ENCODE measurements around the gene IVL. TPM values are rescaled to one million over a fixed set of nuclear protein-coding genes. Genes with fewer than 3 reads are reported as not detected.

The IVL gene
- total RNA-seq, 1 donor from 2014 or later: 169 TPM

GRCh38 chr1:152873495-152873894, 34.9 kb upstream of the IVL start:
- DNase-seq (ENCODE audit: extremely low spot score in 2 of 2): no peak
- TF ChIP-seq POLR2A (IDR thresholded peaks at IDR 0.05) (no peak), POLR2AphosphoS5 (IDR thresholded peaks at IDR 0.05; ENCODE audit: insufficient read depth in 1 of 2, low read depth in 1 of 2) (no peak), CTCF (IDR thresholded peaks at IDR 0.05) (no peak)
- H3K36me3 ChIP-seq: no peaks in the 10 kb centered on the region
- no peaks in the 10 kb centered on the region for H3K4me1 ChIP-seq
- intact Hi-C loops (cut with DNase I): no loop called here
- H3K27me3 ChIP-seq: no peaks in the 10 kb centered on the region
- H3K27ac ChIP-seq: no peak overlapping the region
- H3K4me3 ChIP-seq: no peak overlapping the region
- no peaks in the 10 kb centered on the region for H3K9me3 ChIP-seq

GRCh38 chr1:152876827-152877226, 31.5 kb upstream of the IVL start:
- H3K4me1 ChIP-seq: no peaks in the 10 kb centered on the region
- H3K4me3 ChIP-seq: no peak overlapping the region
- no peaks in the 10 kb centered on the region for H3K27me3 ChIP-seq
- no peak overlapping the region for H3K27ac ChIP-seq
- no peak for TF ChIP-seq POLR2AphosphoS5 (IDR thresholded peaks at IDR 0.05; ENCODE audit: insufficient read depth in 1 of 2, low read depth in 1 of 2)
- TF ChIP-seq POLR2A (IDR thresholded peaks at IDR 0.05): no peak
- TF ChIP-seq CTCF (IDR thresholded peaks at IDR 0.05): no peak
- intact Hi-C loops (cut with DNase I): no loop called here
- no peak for DNase-seq (ENCODE audit: extremely low spot score in 2 of 2)
- no peaks in the 10 kb centered on the region for H3K9me3 ChIP-seq
- no peaks in the 10 kb centered on the region for H3K36me3 ChIP-seq

GRCh38 chr1:152878042-152878441, 30.3 kb upstream of the IVL start, which contains the start of gene SMCP:
TSS of gene SMCP (plus strand) at chr1:152878322. CDS start at chr1:152884423, 6,101 bp downstream.
- Histone ChIP-seq H3K9me3 (no peaks in the 10 kb centered on the region), H3K27ac (no peak within 1 kb of the TSS), H3K4me3 (no peak within 1 kb of the TSS), H3K36me3 (no peaks in the 10 kb centered on the region), H3K27me3 (no peaks in the 10 kb centered on the region), H3K4me1 (no peaks in the 10 kb centered on the region)
- DNase-seq (ENCODE audit: extremely low spot score in 2 of 2): no peak
- intact Hi-C loops (cut with DNase I): no loop called here
- TF ChIP-seq POLR2AphosphoS5 (IDR thresholded peaks at IDR 0.05; ENCODE audit: insufficient read depth in 1 of 2, low read depth in 1 of 2) (no peak), POLR2A (IDR thresholded peaks at IDR 0.05) (no peak)

GRCh38 chr1:152879559-152880198, 28.7 kb upstream of the IVL start:
- Histone ChIP-seq H3K4me1 (peaks cover 6% of the 10 kb centered on the region), H3K27me3 (no peaks in the 10 kb centered on the region), H3K4me3 (no peak overlapping the region), H3K27ac (no peak overlapping the region), H3K36me3 (no peaks in the 10 kb centered on the region), H3K9me3 (no peaks in the 10 kb centered on the region)
- no peak for TF ChIP-seq POLR2A (IDR thresholded peaks at IDR 0.05)
- no peak for TF ChIP-seq POLR2AphosphoS5 (IDR thresholded peaks at IDR 0.05; ENCODE audit: insufficient read depth in 1 of 2, low read depth in 1 of 2)
- no peak for TF ChIP-seq CTCF (IDR thresholded peaks at IDR 0.05)
- DNase-seq (ENCODE audit: extremely low spot score in 2 of 2): no peak
- intact Hi-C loops (cut with DNase I): no loop called here

- no peak for DNase-seq (ENCODE audit: extremely low spot score in 2 of 2)
- Histone ChIP-seq H3K4me1 (peaks cover 13% of the 10 kb centered on the region), H3K27me3 (no peaks in the 10 kb centered on the region), H3K4me3 (no peak overlapping the region), H3K9me3 (no peaks in the 10 kb centered on the region), H3K36me3 (no peaks in the 10 kb centered on the region), H3K27ac (no peak overlapping the region)
- TF ChIP-seq CTCF (IDR thresholded peaks at IDR 0.05) (no peak), POLR2A (IDR thresholded peaks at IDR 0.05) (no peak), POLR2AphosphoS5 (IDR thresholded peaks at IDR 0.05; ENCODE audit: insufficient read depth in 1 of 2, low read depth in 1 of 2) (no peak)
- intact Hi-C loops (cut with DNase I): no loop called here
Measured at GRCh38 chr1:152880316-152880715, 28.0 kb upstream of the IVL start.

Data from vagina (tissue), 2 donors.